Measurements from ENCODE around the gene HACD2.
A peak's percentile ranks its signal among the peaks of the same experiment; 100 is the strongest.
"Not testable (repeated sequence)": the region's sequence is repeated elsewhere in the genome, so short reads cannot be mapped to it uniquely, and the experiment has no call there.

HACD2 gene, protein sequence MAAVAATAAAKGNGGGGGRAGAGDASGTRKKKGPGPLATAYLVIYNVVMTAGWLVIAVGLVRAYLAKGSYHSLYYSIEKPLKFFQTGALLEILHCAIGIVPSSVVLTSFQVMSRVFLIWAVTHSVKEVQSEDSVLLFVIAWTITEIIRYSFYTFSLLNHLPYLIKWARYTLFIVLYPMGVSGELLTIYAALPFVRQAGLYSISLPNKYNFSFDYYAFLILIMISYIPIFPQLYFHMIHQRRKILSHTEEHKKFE

DNA sequence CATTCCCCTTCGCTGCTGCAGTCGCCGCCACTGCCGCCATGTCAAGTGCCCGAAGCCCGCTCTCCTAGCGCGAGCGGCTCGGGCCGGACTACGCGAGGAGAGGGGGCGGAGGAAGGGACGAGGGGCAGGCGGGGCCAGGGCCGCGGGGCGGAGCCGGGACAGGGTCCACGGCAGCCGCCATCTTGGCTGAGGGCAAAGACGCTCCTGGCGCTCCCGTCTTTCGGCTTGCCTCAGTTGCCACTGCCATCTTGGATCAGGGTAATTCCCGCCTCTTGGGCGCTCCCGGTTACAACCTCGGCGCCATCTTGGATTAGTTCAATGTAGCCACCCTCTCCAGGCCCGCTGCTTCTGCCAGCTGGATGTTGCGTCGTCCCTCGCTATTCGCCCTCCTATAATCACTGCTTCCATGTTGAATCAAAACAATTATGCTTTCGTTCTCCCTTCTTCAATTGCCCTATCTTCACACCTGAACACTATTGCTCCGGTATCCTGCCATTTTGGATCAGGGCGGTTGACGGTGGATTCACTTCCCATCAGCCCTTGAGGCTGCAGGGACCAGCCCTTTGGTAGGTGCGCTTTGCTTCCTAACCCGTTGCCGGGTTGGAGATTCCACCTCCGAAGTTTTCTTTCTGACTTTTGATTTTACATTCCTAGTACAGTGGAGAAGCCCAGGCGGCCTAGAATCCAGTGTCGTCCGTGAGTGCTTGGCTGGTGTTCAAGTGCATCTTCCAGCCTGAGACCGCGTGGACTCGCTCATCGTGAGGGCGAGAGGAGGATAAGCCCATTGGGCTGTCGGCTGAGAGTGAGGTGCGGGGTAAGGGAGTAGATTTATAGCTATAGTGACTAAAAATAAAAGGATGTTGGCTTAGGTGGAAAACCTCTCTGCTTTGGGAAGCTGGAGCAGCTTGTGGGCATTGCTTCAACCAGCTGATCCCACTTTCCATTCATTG, at the start of gene HACD2:
TSS of gene HACD2 (minus strand) at position 66 of the 950 bp plus-strand sequence. CDS start at position 40, 26 bp downstream.
- DNase-seq: peak; percentile 96

DNA sequence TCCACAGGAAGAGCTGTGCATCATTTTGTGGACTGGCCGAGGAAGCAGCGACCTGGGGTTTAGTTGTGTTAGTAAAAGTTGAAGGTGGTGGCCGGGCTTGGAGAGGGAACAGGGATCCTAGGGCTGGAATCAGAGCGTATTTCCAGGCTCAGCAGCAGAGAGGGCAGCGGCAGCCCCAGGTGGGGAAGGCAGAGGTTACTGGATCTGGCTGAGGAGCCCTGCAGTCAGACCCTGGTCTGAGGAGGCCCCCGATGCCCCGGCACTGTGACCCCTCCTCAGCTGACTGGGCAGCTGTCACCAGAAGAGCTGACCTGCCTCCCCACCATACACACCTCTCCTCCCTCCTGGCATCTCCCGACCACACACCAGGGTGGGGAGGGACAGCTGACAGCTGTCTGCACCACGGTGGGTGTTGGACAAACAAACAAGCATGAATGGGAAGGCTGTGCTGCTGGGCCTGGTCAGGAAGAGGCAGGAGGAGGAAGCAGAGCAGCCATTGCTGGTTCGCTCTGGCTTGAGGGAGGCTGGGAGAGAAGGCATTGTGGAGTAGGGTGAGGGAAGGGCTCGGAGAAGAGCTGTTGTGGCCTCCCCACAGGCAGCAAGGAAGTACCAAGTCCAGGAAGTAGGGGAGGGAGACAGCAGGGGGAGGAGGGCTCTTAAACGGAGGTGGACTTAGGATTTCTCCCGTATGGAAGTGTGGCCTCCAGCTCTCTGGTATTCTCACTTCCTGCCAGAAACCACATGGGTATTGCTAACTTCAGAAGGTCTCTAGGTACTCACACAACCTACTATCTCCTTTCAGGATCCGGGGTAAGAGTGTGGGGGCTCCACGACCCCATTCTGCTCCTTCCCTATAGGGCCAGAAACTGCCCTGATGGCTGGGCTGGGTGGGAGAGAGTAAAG, 49.5 kb upstream of the HACD2 start:
- DNase-seq: no peak

DNA sequence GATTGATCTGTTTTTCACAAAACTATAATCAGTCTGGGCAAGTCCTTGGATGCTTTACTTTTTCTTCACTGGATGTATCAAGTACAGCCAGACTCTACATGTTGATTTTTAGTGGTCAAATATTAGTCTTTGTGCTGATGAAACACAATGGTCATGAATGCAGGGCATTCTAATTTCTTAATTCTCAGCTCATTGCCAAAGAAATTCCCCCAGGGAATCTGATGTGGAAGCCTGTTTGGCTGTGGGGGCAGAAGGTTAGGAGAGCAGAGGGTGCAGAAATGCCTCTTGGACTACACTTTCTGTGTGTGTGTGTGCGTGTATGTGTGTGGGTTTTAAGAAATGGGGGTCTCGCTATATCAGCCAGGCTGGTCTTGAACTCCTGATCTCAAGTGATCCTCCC, 48.7 kb upstream of the HACD2 start:
- DNase-seq: no peak

DNA sequence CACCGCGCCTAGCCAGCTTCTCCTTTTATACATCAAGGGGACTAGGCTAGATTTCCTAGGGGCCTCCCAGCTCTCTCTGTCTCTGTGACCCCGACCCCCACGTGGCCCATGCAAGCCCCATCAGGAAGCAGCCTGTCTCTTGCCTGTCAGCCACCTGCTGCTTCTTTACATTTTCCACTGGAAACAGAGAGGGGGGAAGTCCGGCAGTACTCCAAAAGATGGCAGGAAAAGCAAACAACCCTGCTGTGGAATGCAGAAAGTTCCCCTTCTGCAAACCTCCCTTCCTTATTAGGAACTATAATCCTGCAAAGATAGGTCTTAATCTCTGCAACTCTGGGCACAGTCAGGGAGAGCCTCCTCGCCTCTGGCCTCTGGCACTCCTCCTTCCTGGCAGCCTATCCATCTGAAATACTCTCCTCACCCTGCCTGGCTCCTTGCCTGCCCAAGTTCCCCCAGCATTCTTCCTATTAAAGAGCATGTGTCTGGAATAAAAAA, 47.4 kb upstream of the HACD2 start:
- no peak for DNase-seq

DNA sequence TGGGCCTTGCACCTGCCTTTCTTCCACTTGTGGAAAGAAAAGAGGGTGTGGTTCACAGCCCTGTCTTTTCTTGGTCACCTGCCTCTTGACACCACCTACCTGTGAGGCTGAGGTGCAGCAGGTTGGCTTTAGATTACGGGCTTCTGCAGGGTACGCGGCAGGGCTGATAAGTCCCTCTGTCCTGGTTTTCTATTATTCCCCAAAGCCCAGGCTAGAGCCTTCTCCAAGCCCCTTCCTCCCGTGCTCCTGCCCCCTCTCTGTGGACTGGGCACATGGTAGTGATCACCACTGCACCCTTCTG, 44.8 kb upstream of the HACD2 start:
- DNase-seq: no peak

DNA sequence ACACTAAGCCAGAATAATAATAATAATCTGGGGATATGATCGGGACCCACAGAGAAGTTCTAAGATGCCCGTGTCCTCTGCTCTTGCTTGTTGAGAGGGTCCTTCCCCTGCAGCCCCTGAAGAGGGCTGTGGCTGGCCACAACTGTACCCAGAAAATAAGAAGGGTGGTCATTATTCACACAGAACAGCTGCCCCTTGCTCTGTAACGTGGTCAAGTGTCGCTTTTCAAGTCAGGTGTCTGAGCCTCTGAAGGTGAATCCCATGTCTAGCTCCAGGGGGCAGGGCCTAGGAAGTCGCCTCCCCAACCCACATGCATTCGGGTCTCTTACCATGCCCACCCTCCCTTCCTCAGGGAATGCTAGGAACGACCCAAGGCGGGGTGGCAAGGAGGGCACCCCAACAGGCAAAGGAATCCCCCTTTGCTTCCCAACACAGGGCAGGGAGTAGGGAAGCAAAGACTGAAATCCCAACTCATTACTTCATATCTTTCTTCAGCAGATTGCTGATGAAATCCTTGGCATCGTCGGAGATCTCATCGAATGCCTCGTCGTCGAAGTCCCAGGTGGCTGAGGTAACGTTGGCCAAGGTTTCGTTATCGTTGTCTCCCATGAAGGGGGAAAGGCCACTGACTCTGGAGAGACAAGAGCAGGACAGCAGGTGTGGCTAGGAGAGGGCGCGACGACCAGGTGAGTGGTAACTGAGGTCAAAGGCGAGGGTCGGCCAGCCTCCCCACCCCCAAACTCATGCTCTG, 44.3 kb upstream of the HACD2 start:
- no peak for DNase-seq

DNA sequence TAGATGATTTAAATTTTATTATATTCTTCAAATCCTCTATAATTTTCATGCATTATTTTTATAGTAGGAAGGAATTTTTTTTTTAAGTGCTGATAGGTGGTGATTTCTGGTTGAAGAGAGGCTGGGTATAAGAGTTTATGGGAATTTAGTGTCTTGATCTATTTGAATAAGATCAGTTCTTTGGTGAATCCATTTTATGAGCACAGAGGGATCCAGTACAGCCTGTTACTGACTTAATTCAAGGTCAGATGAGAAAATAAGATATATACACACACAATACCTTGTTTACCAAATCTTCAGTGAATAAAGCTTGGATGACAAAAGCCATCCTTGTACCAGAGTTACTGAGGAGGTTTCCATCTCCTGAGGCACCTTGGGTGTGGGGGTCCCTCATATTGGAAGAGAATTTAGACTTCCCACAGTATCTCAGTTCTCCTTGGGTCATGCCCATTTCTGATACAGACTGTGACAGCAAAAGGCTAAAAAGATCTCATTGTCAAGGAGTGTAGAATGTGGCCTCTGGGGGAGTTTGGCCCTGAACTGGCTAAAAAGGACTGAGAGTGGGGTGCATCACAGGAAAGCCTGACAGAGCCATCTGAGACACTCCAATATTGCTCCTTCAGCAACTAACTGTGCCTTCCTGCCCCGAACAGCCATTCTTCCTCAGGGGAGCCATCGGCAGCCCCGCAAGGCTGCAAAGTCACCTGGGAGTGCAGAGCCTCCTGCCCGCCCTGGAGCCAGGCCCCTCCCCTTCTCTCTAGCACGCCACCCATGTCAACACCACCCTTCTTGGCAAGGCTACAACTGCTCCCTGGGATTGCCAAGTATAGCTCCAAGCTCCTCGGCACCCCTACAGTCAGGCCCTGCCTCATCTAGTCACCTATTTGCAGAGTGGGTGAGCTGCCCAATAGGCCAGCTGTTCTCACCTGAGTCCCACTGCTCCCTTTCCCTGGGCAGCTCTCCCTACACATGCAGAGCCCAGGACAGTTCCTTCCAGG, 43.1 kb upstream of the HACD2 start:
- DNase-seq: no peak

DNA sequence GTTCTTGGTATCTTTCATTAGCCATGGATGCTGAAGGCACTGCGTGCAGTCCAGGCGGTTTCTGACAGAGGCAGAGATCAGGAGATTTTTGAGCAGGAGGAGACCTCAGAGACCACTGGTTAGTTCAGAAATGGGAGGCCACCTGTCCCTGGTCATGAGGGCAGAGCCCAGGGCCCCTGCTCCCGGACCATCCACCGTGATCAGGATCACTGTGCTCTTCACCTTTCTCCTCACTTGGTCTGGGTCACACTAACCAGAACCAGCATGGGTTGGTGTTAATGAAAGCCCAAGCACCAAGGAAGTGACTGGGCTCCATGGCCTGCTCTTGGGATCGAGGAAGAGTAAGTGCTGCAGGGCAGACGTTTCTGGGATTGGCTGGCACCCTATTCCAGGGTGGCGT, 42.0 kb upstream of the HACD2 start:
- no peak for DNase-seq

DNA sequence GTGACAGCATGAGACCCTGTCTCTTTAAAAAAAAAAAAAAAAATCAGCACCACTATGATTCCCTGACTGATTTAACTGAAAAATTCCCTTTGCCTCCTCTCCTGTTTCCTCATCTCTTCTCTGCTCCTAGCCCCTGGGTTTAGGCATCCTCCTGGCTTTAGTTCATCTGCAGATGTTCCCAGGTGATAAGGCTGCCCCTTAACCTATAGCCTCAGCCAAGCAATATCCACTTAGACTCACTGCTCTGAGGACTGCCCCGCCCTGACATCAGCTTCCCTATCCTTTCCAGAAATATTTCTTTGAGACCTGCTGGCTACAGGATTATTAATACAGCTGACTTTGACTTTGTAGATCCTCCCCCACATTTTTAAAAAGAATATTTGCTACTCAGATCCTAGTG, 39.4 kb upstream of the HACD2 start:
- DNase-seq: no peak

DNA sequence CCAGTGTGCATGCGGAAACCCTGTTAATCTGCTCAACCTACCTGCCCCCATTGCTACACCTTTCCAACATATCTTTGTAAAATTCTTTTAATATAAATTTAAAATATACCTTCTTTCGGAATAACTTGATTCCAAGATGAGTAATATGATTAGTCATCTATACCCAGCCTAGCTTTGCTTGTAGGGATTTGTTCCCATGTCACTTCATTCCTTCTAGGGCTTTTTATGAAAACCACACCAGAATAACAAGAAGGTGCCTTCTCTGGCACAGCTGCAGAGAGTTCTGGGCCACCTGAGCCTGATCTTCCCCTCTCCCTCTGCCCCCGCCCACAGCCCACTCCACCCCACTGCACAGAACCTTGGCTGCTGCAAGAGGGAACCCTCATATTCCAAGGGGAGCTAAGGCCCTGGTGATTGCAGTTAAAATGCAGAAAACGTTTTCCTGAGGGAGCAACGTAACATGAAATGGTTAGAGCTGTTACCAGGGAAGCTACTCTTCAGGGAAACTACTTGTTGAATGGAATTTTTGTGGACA, 38.6 kb upstream of the HACD2 start:
- no peak for DNase-seq

DNA sequence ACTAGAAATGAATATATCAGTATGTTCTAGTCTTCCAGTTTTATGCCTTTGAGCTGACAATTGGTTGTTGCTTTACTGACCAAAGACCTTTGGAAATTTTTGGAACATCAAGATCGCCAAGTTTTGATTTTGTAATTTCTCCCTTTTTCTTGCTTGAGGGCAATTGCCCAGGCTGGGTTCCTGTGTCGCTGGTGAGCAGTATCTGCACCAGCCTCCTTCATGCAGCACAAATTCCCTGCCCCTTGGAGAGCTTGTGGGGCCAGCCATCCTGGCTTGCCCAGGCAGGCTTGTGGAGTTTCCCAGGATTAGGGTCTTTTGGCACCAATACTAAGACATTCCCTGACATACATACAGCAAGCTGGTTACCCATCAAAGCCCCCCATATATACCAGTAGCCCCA, 37.9 kb upstream of the HACD2 start:
- no peak for DNase-seq

DNA sequence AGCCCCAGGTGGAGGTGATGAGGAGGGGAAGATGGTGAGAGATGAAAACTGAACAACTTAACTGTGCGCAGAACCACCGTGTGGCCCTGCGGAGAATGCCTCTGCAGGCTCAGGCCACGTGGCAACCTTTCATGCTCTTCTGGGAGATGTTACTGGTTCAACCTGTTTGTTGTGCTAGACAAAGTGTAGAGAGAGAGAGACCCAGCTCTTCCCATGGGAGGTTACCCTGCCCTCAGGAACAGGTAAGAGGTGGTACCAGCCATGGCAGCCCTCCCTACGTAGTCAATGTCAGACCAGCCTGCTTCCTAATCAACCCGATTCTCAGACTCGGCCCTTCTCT, 37.0 kb upstream of the HACD2 start:
- no peak for DNase-seq

DNA sequence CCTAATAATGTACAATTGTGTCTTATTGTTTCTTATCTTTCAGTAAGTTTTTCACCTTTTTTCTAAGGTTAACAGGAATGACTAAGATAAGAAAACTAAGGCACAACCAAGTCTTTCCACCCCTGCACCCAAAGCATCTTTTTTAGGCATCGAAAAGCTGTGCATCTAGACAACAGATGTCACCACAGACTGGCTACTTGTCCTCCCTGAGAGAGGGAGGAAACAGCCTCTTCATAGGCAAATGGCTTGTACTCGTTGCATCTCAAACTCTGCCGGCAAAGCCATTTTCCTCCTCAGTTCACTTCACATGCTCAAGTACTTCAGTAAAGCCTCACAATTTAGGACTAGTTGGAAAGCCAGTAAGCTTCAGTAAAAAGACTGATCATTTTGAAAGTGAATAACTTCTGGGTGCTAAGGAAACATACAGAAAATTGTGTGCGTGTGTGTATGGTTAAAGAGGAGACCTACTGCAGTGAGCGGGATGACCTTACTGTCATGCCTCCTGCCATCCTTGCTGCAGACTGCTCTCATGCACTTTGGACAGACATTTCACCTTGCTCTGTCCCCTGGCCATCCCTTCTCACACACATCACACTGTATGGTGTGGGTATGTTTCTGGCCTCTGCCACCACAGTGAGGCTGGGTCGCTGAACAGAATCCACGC, 36.5 kb upstream of the HACD2 start:
- DNase-seq: no peak

DNA sequence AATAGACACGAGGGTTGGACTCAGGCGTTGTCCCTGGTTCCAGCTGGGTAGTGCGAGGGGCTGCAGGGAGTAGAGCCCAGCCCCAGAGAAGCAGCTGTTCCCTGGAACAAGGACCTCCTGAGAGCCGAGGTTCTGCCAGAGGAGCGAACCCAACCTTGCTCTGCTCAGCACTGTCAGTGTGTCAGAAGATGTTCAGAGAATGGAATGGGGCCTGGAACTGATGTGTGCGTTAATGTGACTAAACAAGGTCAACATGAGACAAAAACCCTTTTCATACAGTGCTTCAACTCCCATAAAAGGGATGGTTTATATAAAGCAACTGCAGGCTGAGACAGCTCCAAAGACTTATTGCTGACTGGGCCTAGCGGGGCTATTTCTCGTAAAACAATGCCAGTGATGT, 35.5 kb upstream of the HACD2 start:
- DNase-seq: no peak

DNA sequence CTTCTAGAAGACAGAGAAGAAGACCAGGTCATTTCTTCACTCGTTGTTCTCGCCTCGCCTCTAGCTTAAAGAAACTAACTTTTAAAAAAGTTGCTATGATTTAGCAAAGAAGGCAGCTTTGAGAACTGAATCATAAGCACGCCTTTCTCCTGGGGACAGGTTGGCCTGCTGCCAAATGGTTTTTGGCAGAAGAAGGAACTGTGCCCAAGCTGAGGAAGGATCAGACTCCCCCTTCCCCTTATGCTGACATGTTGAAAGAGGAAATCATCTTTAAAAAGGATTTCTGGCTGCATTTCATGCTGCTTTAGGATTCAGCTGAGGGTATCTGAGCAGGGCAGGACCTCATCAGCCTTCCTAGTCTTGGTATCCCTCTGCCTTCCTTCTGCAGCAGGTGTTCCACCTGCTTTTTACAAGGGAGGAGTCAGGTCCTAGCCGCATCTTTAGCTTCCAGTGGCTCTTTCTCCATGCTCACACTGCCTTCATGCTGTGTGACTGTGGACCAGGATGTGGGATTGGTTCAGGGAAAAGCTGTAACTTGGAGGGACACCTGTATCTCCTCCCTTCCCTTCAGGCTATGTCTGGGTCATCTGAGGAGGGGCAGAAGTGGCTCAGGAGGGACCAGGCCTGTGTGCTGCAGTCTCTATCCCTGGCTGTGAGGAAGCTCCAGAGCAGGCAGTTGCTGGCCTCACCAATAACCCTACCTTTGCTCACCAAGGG, 34.1 kb upstream of the HACD2 start:
- DNase-seq: peak; percentile 95

DNA sequence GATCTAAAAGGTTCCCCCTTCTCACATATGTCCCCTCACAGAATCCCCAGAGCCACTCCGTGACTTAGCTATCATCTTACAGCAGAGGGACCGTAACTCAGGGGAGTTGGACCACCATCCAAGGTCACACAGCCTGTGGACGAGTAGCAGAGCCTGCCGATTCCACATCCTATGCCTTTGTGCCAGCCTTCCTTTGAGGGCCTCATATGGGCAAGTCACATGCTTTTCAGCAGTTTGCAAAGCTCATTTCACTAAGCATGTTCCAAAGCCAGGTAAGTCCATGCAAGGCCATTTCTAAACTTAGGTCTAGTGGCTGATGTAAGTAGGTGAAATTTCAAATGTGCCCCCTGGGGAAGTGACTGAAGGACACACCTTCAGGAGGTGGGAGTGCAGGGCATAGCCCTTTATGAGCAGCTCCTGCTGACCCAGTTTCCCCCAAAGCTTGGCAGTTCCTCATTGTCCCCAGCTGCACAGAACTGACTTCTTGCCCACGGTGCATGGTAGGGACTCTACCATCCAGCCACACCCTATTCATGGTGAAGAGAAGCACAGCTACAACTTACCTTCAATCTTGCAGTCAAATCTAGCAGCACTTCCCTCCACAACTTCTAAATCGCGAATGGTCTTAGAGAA, 33.3 kb upstream of the HACD2 start:
- no peak for DNase-seq

DNA sequence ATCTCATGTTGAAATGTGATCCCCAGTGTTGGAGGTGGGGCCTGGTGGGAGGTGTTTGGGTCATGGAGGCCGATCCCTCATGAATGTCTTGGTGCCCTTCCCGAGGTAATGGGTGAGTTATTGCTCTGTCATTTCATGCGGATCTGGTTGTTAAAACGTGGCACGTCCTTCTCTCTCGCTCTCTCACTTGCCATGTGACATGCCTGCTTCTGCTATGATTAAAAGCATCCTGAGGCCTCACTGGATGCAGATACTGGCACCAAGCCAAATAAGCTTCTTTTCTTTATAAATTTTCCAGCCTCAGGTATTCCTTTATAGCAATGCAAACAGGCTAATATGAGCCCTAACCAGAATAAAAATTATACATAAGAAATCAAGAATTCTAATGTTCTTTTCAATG, 31.7 kb upstream of the HACD2 start:
- DNase-seq: no peak

DNA sequence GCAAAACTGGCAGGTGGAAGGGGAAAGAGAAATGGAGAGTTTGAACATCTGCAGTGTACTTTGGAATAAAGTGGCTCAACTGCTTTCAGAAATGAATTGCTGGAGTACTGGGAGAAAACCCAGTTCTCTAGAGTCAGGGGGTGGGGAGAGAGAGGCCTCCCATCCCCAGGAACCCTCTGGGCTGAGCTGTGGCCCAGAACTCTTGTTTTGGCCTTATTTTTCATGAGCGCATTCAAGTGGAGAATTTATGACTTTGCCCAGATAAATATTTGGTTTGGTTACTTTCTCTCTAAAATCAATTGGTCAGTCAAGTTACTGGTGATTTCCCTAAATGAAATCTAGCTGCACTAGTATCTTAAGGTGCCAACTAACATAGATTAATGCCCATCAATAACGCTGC, 28.7 kb upstream of the HACD2 start:
- DNase-seq: no peak

DNA sequence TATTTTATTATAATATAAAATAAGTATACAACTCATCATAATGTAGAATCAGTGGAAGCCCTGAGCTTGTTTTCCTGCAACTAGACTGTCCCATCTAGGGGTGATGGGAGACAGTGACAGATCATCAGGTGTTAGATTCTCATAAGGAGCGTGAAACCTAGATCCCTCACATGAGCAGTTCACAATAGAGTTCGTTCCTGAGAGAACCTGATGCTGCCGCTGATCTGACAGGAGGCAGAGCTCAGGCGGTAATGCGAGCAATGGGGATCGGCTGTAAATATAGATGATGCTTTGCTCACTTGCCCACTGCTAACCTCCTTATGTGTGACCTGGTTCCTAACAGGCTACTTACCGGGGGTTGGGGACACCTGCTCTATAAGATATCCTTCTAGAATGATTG, 26.8 kb upstream of the HACD2 start:
- not testable (repeated sequence) for DNase-seq
